ENCODE results near the gene ERF.

Gene ERF

GRCh38 chr19:42254850-42255765 lies at the start of gene ERF:
ERF (minus strand) TSS chr19:42255128; CDS start chr19:42254999, 129 bp downstream.
- peak; percentile 95 for DNase-seq
- peak; percentile 76 for ATAC-seq

GRCh38 chr19:42303876-42304275 lies 48.9 kb upstream of the ERF start:
- no peak for DNase-seq
- no peak for ATAC-seq

GRCh38 chr19:42303101-42303464 lies 48.2 kb upstream of the ERF start:
- ATAC-seq (no peak), DNase-seq (no peak)

DNA sequence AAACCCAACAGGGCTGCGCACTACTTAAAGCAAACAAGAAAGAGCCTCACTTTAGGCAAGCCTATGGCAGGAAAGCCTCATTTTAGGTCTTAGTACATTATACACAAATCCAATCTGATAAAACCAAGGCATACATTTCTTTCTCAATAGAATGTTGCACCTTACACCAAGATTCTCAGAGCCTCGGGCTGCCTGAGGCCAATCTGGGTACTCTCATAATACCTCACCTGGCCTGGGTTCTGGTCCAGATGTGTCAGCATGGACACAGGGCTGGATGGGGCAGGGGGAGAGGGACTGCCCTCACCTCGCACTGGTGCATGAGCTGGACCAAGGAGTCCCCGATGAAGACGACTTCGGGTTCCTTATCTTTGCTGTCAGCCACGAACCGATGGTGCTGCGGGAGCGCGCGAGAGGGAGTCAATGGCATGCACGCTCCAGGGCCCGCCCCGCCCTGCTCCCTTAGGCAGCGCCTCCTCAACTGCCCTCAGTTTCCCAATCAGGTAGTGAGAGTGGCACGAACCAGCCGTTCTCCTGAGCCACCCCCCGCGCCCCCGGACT lies 46.8 kb upstream of the ERF start, which contains the start of gene PRR19:
Gene PRR19, plus strand, starts transcription at position 487 of the 558 bp plus-strand sequence. CDS start 7,453 bp downstream, outside the sequence.
- peak; percentile 46 for DNase-seq
- ATAC-seq = peak; percentile 21

DNA sequence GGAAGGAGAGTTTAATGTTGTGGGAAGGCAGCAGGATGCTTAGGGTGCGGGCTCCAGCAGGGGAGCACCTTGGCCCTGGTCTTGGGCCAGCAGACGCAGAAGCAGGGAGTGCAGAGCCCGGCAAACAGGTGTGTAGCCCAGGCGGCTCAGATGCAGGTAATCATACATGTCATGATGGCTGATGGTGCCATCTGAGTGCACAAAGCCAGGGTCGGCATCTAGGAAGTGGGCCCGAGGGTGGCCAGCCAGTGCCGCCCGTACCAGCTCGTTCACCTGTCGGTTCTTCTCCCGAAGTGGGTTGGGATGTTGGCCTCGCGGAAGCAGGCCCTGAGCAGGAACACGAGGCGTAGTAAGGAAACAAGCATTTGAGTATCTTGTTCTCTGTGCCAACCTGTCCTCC lies 42.1 kb upstream of the ERF start:
- no peak for ATAC-seq
- no peak for DNase-seq

DNA sequence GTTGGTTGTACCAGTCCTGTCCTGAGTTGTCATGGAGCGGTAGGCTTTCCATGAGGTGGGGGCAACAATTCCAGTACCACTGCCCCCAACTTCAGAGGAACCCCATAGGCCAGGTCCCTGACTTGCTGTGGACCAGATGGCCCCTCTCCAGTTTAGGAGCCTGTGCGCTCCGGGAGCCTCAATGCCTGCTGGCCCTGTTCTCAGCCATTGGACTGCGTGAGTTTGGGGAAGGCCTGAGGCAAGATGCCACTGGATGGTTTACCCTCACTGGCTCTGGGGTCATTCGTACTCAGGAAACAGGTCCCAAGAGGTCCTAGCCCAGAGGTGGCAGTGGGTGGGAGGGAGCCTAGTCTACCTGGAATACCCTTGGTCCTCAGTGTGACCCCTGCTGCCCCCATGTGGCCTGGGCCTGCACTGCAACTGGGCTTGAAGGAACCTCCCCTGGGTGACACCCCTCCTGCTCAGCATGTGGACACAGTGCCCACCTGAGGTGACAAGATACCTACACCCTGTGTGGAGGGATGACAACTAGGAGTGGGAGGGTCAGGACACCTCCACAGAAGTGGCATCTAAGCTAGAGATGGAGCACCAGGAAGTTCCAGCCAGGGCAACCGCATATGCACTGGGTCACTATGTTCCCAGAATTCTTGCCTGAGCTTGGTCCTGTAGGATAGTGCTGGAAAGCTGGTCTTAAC lies 41.0 kb upstream of the ERF start:
- ATAC-seq (peak; percentile 79), DNase-seq (peak; percentile 94)

DNA sequence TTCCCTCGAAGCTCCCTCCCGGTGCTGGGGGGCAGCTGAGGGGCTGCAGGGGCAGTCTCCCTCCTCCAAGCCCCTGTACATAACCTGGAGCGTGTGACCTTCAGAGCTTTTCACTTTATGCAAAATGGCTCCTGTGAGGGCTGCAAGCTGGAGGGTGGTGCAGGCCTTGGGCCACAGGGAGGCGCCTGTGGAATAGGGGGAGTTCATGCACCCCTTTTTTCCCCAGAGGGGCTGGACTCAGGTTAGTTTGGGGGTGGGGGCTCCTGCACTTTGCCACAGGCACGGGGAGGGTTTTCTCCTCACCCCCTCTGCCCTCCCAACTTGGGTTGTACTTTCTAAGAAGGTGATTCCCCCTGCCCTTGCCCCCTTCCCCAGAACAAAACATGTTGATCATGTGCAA lies 40.4 kb upstream of the ERF start:
- DNase-seq = no peak
- ATAC-seq = no peak

DNA sequence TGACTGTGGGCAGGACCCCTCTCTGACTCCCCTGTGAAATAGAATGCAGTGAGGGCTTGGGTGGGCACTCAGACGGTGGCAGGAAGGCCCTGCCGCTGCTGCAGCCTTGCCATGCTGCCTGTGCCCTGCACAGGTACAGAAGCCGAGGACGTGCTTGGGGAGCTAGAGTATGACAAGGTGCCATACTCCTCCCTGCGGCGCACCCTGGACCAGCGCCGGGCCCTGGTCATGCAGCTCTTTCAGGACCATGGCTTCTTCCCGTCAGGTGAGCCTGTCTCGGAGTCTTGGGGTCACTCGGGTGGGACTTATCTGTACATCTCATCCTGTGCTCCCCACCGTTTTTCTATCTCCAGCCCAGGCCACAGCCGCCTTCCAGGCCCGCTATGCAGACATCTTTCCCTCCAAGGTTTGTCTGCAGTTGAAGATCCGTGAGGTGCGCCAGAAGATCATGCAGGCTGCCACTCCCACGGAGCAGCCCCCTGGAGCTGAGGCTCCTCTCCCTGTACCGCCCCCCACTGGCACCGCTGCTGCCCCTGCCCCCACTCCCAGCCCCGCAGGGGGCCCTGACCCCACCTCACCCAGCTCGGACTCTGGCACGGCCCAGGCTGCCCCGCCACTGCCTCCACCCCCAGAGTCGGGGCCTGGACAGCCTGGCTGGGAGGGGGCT lies 39.7 kb upstream of the ERF start:
- no peak for ATAC-seq
- no peak for DNase-seq

GRCh38 chr19:42293948-42294347 lies 39.0 kb upstream of the ERF start:
- DNase-seq = no peak
- no peak for ATAC-seq

DNA sequence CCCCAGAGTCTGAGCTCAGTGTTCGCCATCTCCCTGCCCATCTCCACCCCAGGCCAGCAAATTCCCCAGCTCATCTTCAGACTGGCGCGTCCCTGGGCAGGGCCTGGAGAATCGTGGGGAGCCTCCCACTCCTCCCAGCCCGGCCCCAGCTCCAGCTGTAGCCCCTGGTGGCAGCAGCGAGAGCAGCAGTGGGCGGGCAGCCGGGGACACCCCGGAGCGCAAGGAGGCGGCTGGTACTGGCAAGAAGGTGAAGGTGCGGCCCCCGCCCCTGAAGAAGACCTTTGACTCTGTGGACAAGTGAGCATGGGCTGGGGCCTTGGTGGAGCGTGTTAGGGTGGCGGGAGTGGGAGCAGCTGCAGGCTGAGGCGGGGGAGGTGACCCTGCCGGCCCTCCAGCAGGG lies 38.6 kb upstream of the ERF start:
- no peak for DNase-seq
- ATAC-seq = no peak

DNA sequence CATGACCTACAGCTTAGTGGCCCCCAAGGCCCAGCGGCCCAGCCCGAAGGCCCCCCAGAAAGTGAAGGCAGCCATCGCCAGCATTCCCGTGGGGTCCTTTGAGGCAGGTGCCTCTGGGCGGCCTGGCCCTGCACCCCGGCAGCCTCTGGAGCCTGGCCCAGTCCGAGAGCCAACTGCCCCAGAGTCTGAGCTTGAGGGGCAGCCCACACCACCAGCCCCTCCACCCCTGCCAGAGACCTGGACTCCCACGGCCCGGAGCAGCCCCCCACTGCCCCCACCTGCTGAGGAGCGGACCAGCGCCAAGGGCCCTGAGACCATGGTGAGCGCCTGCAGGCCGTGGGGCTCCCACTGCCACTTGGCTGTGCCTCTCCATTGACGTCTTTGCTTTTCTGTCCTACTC lies 38.0 kb upstream of the ERF start:
- no peak for DNase-seq
- no peak for ATAC-seq

- DNase-seq (no peak), ATAC-seq (no peak)
These were observed 37.4 kb upstream of the ERF start for GRCh38 chr19:42292042-42292960.

GRCh38 chr19:42291435-42291810 lies 36.5 kb upstream of the ERF start:
- DNase-seq = no peak
- no peak for ATAC-seq

DNA sequence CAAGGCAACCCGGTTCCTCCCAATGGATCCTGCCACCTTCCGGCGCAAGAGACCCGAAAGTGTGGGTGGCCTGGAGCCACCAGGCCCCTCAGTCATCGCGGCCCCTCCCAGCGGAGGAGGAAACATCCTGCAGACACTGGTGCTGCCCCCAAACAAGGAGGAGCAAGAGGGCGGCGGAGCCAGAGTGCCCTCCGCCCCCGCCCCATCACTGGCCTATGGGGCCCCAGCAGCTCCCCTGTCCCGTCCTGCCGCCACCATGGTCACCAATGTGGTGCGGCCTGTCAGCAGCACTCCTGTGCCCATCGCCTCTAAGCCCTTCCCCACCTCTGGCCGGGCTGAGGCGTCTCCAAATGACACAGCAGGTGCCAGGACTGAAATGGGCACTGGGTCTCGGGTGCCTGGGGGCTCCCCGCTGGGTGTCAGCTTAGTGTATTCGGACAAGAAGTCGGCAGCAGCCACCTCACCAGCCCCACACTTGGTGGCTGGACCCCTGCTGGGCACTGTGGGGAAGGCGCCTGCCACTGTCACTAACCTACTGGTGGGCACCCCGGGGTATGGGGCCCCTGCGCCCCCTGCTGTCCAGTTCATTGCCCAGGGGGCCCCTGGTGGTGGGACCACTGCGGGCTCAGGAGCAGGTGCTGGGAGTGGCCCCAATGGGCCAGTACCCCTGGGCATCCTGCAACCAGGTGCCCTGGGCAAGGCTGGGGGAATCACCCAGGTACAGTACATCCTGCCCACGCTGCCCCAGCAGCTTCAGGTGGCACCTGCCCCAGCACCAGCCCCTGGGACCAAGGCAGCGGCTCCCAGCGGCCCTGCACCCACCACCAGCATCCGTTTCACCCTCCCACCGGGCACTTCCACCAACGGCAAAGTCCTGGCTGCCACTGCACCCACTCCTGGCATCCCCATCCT lies 35.9 kb upstream of the ERF start:
- peak; percentile 77 for DNase-seq

GRCh38 chr19:42290136-42290522 lies 35.2 kb upstream of the ERF start:
- no peak for DNase-seq

More for the DNA sequence above, 35.9 kb upstream of the ERF start:
- ATAC-seq = peak; percentile 60

DNA sequence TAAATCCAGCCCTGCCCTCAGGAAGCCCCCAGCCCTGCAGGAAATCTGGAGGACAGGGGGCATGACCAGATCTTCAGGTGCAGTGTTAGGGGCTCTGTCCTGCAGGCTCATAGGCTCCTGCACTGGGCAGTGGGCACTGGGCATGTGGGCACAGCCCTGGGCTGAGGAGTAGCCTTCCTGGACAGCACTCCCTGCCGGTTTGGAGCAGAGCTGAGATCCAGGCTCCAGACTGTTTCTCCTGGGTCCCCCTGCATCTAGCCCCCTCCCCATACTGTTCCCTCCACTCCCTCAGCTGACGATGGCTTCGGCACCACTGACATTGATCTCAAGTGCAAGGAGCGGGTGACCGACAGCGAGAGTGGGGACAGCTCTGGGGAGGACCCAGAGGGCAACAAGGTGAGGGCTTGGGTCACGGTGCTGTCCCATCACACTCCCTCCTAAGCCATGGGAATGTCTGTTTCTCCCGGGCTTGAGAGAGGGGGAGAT lies 34.7 kb upstream of the ERF start:
- no peak for ATAC-seq
- no peak for DNase-seq

More at GRCh38 chr19:42290136-42290522, 35.2 kb upstream of the ERF start:
- ATAC-seq = no peak

DNA sequence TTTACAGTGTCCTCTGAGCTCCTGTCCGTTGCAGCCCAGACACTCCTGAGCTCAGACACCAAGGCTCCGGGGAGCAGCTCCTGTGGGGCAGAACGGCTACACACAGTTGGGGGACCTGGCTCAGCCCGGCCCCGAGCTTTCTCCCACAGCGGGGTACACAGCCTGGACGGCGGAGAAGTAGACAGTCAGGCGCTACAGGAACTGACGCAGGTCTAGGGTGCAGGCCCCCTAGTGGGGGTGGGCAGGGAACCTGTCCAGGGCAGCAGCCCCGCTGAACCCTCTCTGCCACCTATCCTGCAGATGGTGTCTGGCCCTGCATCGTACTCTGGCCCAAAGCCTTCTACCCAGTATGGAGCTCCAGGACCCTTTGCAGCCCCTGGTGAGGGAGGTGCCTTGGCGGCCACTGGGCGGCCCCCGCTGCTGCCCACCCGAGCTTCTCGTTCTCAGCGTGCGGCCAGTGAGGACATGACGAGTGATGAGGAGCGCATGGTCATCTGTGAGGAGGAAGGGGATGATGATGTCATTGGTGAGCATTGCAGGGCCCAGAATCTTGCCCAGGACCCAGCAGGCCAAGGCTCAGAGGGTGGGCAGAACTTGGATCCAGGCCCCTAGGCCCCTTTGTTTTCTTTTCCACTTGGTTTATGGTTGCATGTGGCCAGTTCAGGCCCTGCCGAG lies 34.1 kb upstream of the ERF start:
- ATAC-seq (no peak), DNase-seq (no peak)

- no peak for DNase-seq
- ATAC-seq = no peak
These were observed 33.5 kb upstream of the ERF start for GRCh38 chr19:42288387-42288786.

DNA sequence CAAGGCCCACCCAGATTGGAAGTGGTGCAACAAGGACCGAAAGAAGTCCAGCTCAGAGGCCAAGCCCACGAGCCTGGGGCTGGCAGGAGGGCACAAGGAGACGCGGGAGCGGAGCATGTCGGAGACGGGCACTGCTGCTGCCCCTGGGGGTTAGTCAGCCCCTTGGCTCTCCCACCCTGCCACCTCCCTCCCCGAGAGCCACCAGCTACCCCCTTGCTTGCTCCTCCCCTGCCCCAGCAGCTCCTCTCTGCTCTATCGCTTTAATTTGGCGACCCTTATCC lies 32.8 kb upstream of the ERF start:
- no peak for DNase-seq

More for the DNA sequence above, 32.8 kb upstream of the ERF start:
- no peak for ATAC-seq

All from stimulated activated naive CD8-positive, alpha-beta T cell treated with anti-CD3 and anti-CD28 coated beads, Interleukin-15, Interleukin-2, amounts not matched to agents 100 U/mL and 50 U/mL, for 24 hours (primary cell).